Fibroblast of lung (primary cell): ENCODE data around the gene FAM13A. TPM values are rescaled to one million over a fixed set of nuclear protein-coding genes. Genes with fewer than 3 reads are reported as not detected.

ENCODE experiments used
- DNase-seq, 2 donors: peaks; one replicate each; pipeline versions ENCODE4 v3.0.0 to v3.0.0-alpha.2; 2010; ENCODE audit warnings: low read depth in 2 of 2
- H2AFZ ChIP-seq: 2 replicates; pipeline ENCODE4 v1.5.1; 2012; ENCODE audit warnings: low read length, control low read depth, inconsistent platforms
- H3K27ac ChIP-seq: 2 replicates; pipeline ENCODE4 v1.5.1; 2011; ENCODE audit warnings: low read length, control low read depth; ENCODE audit not compliant: insufficient read depth
- H3K27me3 ChIP-seq: 2 replicates; pipeline ENCODE4 v1.5.1; 2011; ENCODE audit warnings: mild to moderate bottlenecking, low read length; ENCODE audit not compliant: control insufficient read depth, insufficient read depth
- H3K36me3 ChIP-seq: 2 replicates; pipeline ENCODE4 v1.5.1; 2011; ENCODE audit warnings: low read length; ENCODE audit not compliant: control insufficient read depth, insufficient read depth
- H3K4me1 ChIP-seq: 2 replicates; pipeline ENCODE4 v1.5.1; 2011; ENCODE audit warnings: low read length; ENCODE audit not compliant: control insufficient read depth, insufficient read depth; ENCODE audit errors: extremely low read depth
- H3K4me2 ChIP-seq: 2 replicates; pipeline ENCODE4 v1.5.1; 2011; ENCODE audit warnings: low read length, control low read depth; ENCODE audit not compliant: insufficient read depth; ENCODE audit errors: extremely low read depth
- H3K4me3 ChIP-seq, 4 experiments: fragments of 200-600 bp in 1 of 4; sonication (generic) in 1 of 4; replicated peaks in 1 of 4; 2 replicates each; pipeline ENCODE4 v1.5.1; 2011 to 2016; ENCODE audit warnings: low read length in 4 of 4, low read depth in 3 of 4, mild to moderate bottlenecking in 3 of 4, control low read depth in 2 of 4, inconsistent platforms in 1 of 4, mixed read lengths in 1 of 4; ENCODE audit not compliant: insufficient read depth in 1 of 4; ENCODE audit errors: control extremely low read depth in 1 of 4
- H3K79me2 ChIP-seq: 2 replicates; pipeline ENCODE4 v1.5.1; 2012; ENCODE audit warnings: mild to moderate bottlenecking, low read length, inconsistent platforms; ENCODE audit not compliant: control insufficient read depth, insufficient read depth
- H3K9ac ChIP-seq: 2 replicates; pipeline ENCODE4 v1.5.1; 2011; ENCODE audit warnings: mild to moderate bottlenecking, low read length, control low read depth; ENCODE audit not compliant: insufficient read depth
- H3K9me3 ChIP-seq: 2 replicates; pipeline ENCODE4 v1.5.1; 2012; ENCODE audit warnings: low read depth, low read length; ENCODE audit not compliant: control insufficient read depth, insufficient read depth
- H4K20me1 ChIP-seq: 2 replicates; pipeline ENCODE4 v1.5.1; 2011; ENCODE audit warnings: low read length; ENCODE audit not compliant: control insufficient read depth, insufficient read depth; ENCODE audit errors: extremely low read depth
- EZH2 ChIP-seq: IDR thresholded peaks from 2 replicates; pipeline ENCODE4 v1.5.1; 2012; ENCODE audit warnings: low read length, control low read depth, mild to moderate bottlenecking; ENCODE audit errors: missing control alignments
- polyA plus RNA-seq, 2 donors: library from polyadenylated mRNA; depleted of rRNA in 1 of 2; stranded (reverse) in 1 of 2; unstranded in 1 of 2; fragments of >200 nt; gene quantifications; 2 replicates each; pipeline ENCODE4 v1.2.1, GENCODE V29; 2011 to 2012; ENCODE audit warnings: missing spikeins in 1 of 2
- total RNA-seq: library from RNA; depleted of rRNA; stranded (reverse); fragments of >200 nt; gene quantifications from 2 replicates; pipeline ENCODE4 v1.2.1, GENCODE V29; 2014
- TF ChIP-seq, protein P1 (sequence below), 2 donors: IDR thresholded peaks in 1 of 2; conservative IDR thresholded peaks in 1 of 2; 1 replicate in 1 of 2; 2 replicates in 1 of 2; pipeline ENCODE4 v1.5.1; 2011 to 2012; ENCODE audit warnings: low read length in 2 of 2, control low read depth in 1 of 2, inconsistent platforms in 1 of 2, low read depth in 1 of 2, mild to moderate bottlenecking in 1 of 2

Gene FAM13A
- total and polyA plus RNA-seq, 2 donors (not counting 1 experiment from before 2014, with no cell fraction given), result 14.3 to 23.9 TPM

DNA sequence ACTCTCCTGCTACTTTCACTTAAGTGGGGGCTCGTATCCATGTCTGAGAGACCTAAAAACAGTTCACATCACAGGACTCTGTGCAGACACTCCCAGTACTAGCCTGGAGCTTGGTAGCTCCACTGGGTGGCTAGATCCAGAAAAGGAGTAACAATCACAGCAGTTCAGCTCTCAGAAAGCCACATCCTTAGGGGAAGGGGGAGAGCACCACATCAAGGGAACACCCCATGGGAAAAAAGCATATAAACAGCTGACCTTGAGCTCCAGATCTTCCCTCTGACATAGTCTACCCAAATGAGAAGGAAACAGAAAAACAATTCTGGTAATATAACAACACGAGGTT is 175.8 kb downstream of the FAM13A start:
- Histone ChIP-seq H3K9me3 (no peaks in the 10 kb centered on the region), H3K4me3 (no peak overlapping the region), H3K36me3 (no peaks in the 10 kb centered on the region), H3K4me1 (no peaks in the 10 kb centered on the region), H3K27me3 (no peaks in the 10 kb centered on the region), H3K9ac (no peak overlapping the region), H3K4me2 (no peak overlapping the region), H2AFZ (no peak overlapping the region), H4K20me1 (no peaks in the 10 kb centered on the region), H3K27ac (no peak overlapping the region), H3K79me2 (no peaks in the 10 kb centered on the region)
- DNase-seq, result no peak
- TF ChIP-seq, protein P1, sequence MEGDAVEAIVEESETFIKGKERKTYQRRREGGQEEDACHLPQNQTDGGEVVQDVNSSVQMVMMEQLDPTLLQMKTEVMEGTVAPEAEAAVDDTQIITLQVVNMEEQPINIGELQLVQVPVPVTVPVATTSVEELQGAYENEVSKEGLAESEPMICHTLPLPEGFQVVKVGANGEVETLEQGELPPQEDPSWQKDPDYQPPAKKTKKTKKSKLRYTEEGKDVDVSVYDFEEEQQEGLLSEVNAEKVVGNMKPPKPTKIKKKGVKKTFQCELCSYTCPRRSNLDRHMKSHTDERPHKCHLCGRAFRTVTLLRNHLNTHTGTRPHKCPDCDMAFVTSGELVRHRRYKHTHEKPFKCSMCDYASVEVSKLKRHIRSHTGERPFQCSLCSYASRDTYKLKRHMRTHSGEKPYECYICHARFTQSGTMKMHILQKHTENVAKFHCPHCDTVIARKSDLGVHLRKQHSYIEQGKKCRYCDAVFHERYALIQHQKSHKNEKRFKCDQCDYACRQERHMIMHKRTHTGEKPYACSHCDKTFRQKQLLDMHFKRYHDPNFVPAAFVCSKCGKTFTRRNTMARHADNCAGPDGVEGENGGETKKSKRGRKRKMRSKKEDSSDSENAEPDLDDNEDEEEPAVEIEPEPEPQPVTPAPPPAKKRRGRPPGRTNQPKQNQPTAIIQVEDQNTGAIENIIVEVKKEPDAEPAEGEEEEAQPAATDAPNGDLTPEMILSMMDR (conservative IDR thresholded peaks at IDR 0.05 in 1 of 2, IDR thresholded peaks at IDR 0.05 in 1 of 2; ENCODE audit: low read depth in 1 of 2, low read length in 2 of 2), result no peak
- no peak for TF ChIP-seq EZH2

DNA sequence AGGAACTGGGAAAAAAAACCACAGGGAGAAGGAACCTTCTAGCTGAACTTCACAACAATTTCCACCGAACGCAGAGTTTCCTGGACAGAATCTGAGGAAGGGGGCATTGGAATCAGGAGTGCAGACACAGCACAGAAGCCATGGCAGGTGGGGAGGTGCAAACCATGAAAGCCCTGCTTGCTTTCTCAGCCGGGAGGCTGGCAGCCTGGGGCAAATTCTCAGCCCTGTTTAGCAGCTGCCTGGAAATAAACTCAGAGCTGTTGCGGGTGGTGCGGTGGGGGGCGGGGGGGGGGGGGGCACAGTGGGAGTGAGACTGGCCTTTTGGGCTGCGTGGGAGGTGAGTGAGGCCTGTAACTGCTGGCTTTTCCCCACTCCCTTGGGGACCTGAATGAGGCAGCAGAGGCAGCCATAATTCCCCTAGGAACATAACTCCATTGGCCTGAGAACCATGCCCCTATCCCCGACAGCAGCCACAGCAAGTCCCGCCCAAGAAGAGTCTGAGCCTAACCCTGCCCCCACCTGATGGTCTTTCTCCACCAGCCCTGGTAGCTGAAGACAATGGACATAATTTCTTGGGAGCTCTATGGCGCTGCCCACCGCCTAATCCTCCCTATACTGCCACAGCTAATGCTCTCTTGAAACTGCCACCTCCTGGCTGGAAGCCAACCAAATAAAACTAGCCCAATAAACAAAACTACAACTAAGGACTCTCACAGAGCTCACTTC is 176.3 kb downstream of the FAM13A start:
- H3K4me1 ChIP-seq, result no peaks in the 10 kb centered on the region
- no peak for TF ChIP-seq EZH2
- TF ChIP-seq, protein P1 (conservative IDR thresholded peaks at IDR 0.05 in 1 of 2, IDR thresholded peaks at IDR 0.05 in 1 of 2; ENCODE audit: low read depth in 1 of 2, low read length in 2 of 2), result no peak
- H3K27me3 ChIP-seq, result no peaks in the 10 kb centered on the region
- no peaks in the 10 kb centered on the region for H4K20me1 ChIP-seq
- no peak overlapping the region for H3K27ac ChIP-seq
- H3K4me2 ChIP-seq, result no peak overlapping the region
- no peaks in the 10 kb centered on the region for H3K36me3 ChIP-seq
- no peak overlapping the region for H3K4me3 ChIP-seq
- H2AFZ ChIP-seq, result no peak overlapping the region
- no peaks in the 10 kb centered on the region for H3K79me2 ChIP-seq
- H3K9me3 ChIP-seq, result no peaks in the 10 kb centered on the region
- no peak overlapping the region for H3K9ac ChIP-seq
- DNase-seq, result no peak

DNA sequence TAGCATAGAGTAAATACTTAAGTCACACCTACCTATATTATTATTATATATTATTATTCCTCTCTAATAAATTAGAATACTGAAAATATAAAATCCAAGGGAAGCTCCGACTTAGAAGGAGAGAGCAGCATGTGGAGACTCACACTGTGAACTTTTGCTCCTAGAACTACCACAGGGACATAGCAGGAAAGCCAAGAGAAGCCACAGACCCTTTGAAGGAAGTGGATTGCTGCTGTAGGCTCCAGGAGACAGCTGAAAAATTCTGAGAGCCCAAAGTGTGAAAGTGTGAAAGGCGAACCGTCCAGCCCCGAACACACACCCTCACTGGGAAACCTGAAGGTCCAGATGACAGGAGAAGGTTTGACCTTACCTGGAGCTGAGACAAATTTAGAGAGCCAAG is 177.0 kb downstream of the FAM13A start:
- H2AFZ ChIP-seq, result no peak overlapping the region
- H3K79me2 ChIP-seq, result no peaks in the 10 kb centered on the region
- no peaks in the 10 kb centered on the region for H3K9me3 ChIP-seq
- H3K27ac ChIP-seq, result no peak overlapping the region
- DNase-seq, result peak in 1 of 2 donors; percentile 29
- no peaks in the 10 kb centered on the region for H3K36me3 ChIP-seq
- no peaks in the 10 kb centered on the region for H4K20me1 ChIP-seq
- TF ChIP-seq, protein P1 (conservative IDR thresholded peaks at IDR 0.05 in 1 of 2, IDR thresholded peaks at IDR 0.05 in 1 of 2; ENCODE audit: low read depth in 1 of 2, low read length in 2 of 2), result no peak
- no peak for TF ChIP-seq EZH2
- H3K9ac ChIP-seq, result no peak overlapping the region
- no peak overlapping the region for H3K4me2 ChIP-seq
- H3K27me3 ChIP-seq, result no peaks in the 10 kb centered on the region
- H3K4me3 ChIP-seq, result no peak overlapping the region
- no peaks in the 10 kb centered on the region for H3K4me1 ChIP-seq
